ENCODE measurements around the gene IRX1. TPM values are rescaled to one million over a fixed set of nuclear protein-coding genes. Genes with fewer than 3 reads are reported as not detected.

IRX1 gene
- total and polyA plus RNA-seq, 4 donors, result 0.33 TPM; not detected in 3

GRCh38 chr5:3606121-3606831 is 10.6 kb downstream of the IRX1 start:
- 10% methylated on average over 50 of the region's 50 CpGs for WGBS
- no peak for DNase-seq (ENCODE audit: low spot score)
- H3K9ac ChIP-seq (ENCODE audit: low read depth in 1 of 2, low read length in 2 of 2), result no peak overlapping the region
- H3K9me3 ChIP-seq (ENCODE audit: control insufficient read depth in 4 of 4, low read length in 3 of 4), result no peaks in the 10 kb centered on the region
- no peak overlapping the region for H3K4me3 ChIP-seq (ENCODE audit: low read depth in 1 of 3, low read length in 3 of 3)
- H3K27me3 ChIP-seq (ENCODE audit: control insufficient read depth in 4 of 4, insufficient read depth in 4 of 4, low read length in 3 of 4), result peaks cover 4 to 25% (median 10%) of the 10 kb centered on the region in 4 donors
- no peak overlapping the region for H3K27ac ChIP-seq (ENCODE audit: low read depth in 1 of 2, low read length in 2 of 2)
- peaks cover 0 to 9% (median 7%) of the 10 kb centered on the region in 4 donors for H3K4me1 ChIP-seq (ENCODE audit: control insufficient read depth in 4 of 4, insufficient read depth in 4 of 4, low read length in 3 of 4)
- TF ChIP-seq TAF1 (conservative IDR thresholded peaks at IDR 0.05), result no peak
- no peak for TF ChIP-seq EGR1 (IDR thresholded peaks at IDR 0.05; ENCODE audit: low read depth in 2 of 2)
- TF ChIP-seq RAD21 (IDR thresholded peaks at IDR 0.05), result no peak
- no peak for TF ChIP-seq FOXA2 (IDR thresholded peaks at IDR 0.05)
- no peak for TF ChIP-seq RXRA (IDR thresholded peaks at IDR 0.05)
- no peak for TF ChIP-seq SP1 (IDR thresholded peaks at IDR 0.05)
- no peak for TF ChIP-seq MAX (IDR thresholded peaks at IDR 0.05)
- no peak for TF ChIP-seq GABPA (IDR thresholded peaks at IDR 0.05 in 1 of 2, conservative IDR thresholded peaks at IDR 0.05 in 1 of 2)
- no peak for TF ChIP-seq NR2F2 (IDR thresholded peaks at IDR 0.05)
- TF ChIP-seq REST (IDR thresholded peaks at IDR 0.05), result no peak
- TF ChIP-seq HNF4G (IDR thresholded peaks at IDR 0.05), result no peak
- no peak for TF ChIP-seq HNF4A (conservative IDR thresholded peaks at IDR 0.05)
- no peak for TF ChIP-seq CTCF (IDR thresholded peaks at IDR 0.05; ENCODE audit: low read depth, low read length, missing input control)
- H3K36me3 ChIP-seq (ENCODE audit: control insufficient read depth in 4 of 4, insufficient read depth in 3 of 4, low read depth in 1 of 4, low read length in 3 of 4), result no peaks in the 10 kb centered on the region

- H3K27me3 ChIP-seq (ENCODE audit: control insufficient read depth in 4 of 4, insufficient read depth in 4 of 4, low read length in 3 of 4), result peaks cover 0 to 17% (median 7%) of the 10 kb centered on the region in 4 donors
- no peak for DNase-seq (ENCODE audit: low spot score)
- no peak overlapping the region for H3K27ac ChIP-seq (ENCODE audit: low read depth in 1 of 2, low read length in 2 of 2)
- H3K36me3 ChIP-seq (ENCODE audit: control insufficient read depth in 4 of 4, insufficient read depth in 3 of 4, low read depth in 1 of 4, low read length in 3 of 4), result no peaks in the 10 kb centered on the region
- no peak overlapping the region for H3K9ac ChIP-seq (ENCODE audit: low read depth in 1 of 2, low read length in 2 of 2)
- H3K9me3 ChIP-seq (ENCODE audit: control insufficient read depth in 4 of 4, low read length in 3 of 4), result no peaks in the 10 kb centered on the region
- no peak overlapping the region for H3K4me3 ChIP-seq (ENCODE audit: low read depth in 1 of 3, low read length in 3 of 3)
- peaks cover 0 to 2% (median under 1%) of the 10 kb centered on the region in 4 donors for H3K4me1 ChIP-seq (ENCODE audit: control insufficient read depth in 4 of 4, insufficient read depth in 4 of 4, low read length in 3 of 4)
- WGBS, result 44% methylated on average over 11 of the region's 11 CpGs
- TF ChIP-seq FOXA1 (IDR thresholded peaks at IDR 0.05) (no peak), GABPA (IDR thresholded peaks at IDR 0.05 in 1 of 2, conservative IDR thresholded peaks at IDR 0.05 in 1 of 2) (no peak), FOXA2 (IDR thresholded peaks at IDR 0.05) (no peak), ZBTB33 (IDR thresholded peaks at IDR 0.05) (no peak), RXRA (IDR thresholded peaks at IDR 0.05) (no peak), HNF4G (IDR thresholded peaks at IDR 0.05) (no peak), JUND (IDR thresholded peaks at IDR 0.05) (no peak), ATF3 (IDR thresholded peaks at IDR 0.05) (no peak), SP1 (IDR thresholded peaks at IDR 0.05) (no peak), REST (IDR thresholded peaks at IDR 0.05) (no peak), MAX (IDR thresholded peaks at IDR 0.05) (no peak), EGR1 (IDR thresholded peaks at IDR 0.05; ENCODE audit: low read depth in 2 of 2) (no peak), YY1 (IDR thresholded peaks at IDR 0.05) (no peak)
Measured at GRCh38 chr5:3607541-3608181, 12.0 kb downstream of the IRX1 start.
